ES-I3 (cell line): ENCODE measurements around the gene SLC39A6.
"Not testable (repeated sequence)": the region's sequence is repeated elsewhere in the genome, so short reads cannot be mapped to it uniquely, and the experiment has no call there.

Experiments
- H3K36me3 ChIP-seq: 2 replicates; pipeline ENCODE4 v1.6.1; 2013; ENCODE audit warnings: mild to moderate bottlenecking, low read length, control low read depth, moderate library complexity; ENCODE audit not compliant: insufficient read depth
- H3K4me1 ChIP-seq: 2 replicates; pipeline ENCODE4 v1.6.1; 2013; ENCODE audit warnings: mild to moderate bottlenecking, control low read depth, low read length; ENCODE audit not compliant: insufficient read depth
- H3K9ac ChIP-seq: 2 replicates; pipeline ENCODE4 v1.6.1; 2013; ENCODE audit warnings: low read depth, mild to moderate bottlenecking, low read length, moderate library complexity
- H3K9me3 ChIP-seq: 2 replicates; pipeline ENCODE4 v1.6.1; 2013; ENCODE audit warnings: mild to moderate bottlenecking, low read length, moderate library complexity; ENCODE audit not compliant: control insufficient read depth, insufficient read depth

The SLC39A6 gene, protein sequence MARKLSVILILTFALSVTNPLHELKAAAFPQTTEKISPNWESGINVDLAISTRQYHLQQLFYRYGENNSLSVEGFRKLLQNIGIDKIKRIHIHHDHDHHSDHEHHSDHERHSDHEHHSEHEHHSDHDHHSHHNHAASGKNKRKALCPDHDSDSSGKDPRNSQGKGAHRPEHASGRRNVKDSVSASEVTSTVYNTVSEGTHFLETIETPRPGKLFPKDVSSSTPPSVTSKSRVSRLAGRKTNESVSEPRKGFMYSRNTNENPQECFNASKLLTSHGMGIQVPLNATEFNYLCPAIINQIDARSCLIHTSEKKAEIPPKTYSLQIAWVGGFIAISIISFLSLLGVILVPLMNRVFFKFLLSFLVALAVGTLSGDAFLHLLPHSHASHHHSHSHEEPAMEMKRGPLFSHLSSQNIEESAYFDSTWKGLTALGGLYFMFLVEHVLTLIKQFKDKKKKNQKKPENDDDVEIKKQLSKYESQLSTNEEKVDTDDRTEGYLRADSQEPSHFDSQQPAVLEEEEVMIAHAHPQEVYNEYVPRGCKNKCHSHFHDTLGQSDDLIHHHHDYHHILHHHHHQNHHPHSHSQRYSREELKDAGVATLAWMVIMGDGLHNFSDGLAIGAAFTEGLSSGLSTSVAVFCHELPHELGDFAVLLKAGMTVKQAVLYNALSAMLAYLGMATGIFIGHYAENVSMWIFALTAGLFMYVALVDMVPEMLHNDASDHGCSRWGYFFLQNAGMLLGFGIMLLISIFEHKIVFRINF

DNA sequence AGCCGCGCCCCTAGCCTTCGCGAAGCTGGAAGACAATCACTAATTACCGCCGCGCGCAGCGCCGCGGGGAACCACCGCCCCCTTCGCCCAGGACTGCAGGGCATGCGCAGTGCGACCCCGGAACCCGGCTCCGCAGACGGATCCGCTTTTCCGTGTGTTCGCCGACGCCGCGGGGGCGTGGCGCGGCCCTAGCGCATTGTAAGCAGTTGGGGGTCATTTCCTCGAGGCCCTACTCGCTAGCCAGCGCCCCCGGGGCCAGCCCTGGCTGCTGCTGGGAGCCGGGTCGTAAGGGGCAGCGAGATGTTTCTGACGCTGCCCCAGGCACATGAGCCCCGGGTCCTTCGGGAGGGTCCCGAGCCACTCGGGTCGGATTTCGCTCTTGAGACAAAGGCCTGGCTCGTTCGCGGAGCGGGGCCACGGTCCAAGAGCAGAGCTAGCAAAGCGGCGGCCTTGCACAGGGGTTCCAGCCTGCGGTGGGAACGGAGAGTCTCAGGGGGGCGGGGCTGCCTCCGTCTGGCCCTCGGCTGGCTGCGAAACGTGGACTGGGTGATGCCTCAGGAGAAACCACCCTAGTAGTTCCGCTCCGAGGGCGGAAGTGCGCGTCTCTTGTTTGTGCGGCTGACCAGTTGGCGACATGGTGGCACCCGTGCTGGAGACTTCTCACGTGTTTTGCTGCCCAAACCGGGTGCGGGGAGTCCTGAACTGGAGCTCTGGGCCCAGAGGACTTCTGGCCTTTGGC, at the start of gene SLC39A6, which contains the start of gene ELP2:
Gene SLC39A6, minus strand, starts transcription at position 41 of the 739 bp plus-strand sequence. CDS start 2,333 bp downstream, outside the sequence.
Gene ELP2, plus strand, starts transcription at position 600 of the 739 bp plus-strand sequence. Its CDS starts 35 bp downstream, at position 635.
- Histone ChIP-seq H3K9me3 (no peaks in the 10 kb centered on the region), H3K36me3 (peaks cover 3% of the 10 kb centered on the region; the same call in 1 of the 2 replicates), H3K4me1 (no peaks in the 10 kb centered on the region), H3K9ac (peak within 1 kb of the TSS; percentile 85)

DNA sequence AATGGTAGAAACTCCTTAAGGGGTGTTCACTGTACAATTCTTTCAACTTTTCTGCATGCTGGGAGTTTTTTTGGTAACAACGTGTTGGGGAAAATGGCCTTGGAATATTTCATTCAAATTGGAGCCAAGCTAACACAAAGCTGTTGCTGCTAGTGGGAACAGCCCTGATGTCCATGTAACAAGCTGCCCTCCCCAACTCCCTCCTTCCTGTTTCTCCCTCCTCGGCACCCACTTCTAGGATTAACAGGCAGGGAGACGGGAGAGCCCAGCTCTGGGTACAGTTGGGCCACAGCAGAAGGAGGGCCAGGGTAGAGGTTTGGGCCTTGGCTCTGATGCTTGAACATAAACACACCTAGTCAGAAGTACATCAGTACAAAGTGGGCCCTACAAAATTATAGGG, 48.8 kb upstream of the SLC39A6 start:
- Histone ChIP-seq H3K36me3 (peaks cover 5% of the 10 kb centered on the region; the same call in 1 of the 2 replicates), H3K9ac (no peak overlapping the region), H3K4me1 (no peaks in the 10 kb centered on the region), H3K9me3 (no peaks in the 10 kb centered on the region)

DNA sequence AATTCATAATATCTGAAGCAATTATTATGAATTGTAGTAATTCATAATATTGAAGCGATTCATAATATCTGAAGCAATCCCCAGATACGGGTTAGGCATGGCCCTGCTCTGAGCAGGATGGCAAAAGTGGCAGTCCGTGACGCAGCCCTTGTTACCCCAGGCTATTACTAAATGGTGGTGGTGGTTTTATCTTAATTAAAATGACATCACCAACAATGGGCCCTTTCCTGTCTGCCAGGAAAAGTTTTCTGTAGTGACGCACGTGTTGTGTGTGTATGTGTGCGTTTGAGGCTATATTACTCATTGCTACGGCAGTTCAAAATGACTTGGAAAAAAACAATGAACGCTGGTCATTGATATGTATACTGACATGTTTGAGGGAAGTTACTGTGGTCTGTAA, 47.6 kb upstream of the SLC39A6 start:
- Histone ChIP-seq H3K4me1 (no peaks in the 10 kb centered on the region), H3K36me3 (peaks cover 5% of the 10 kb centered on the region; the same call in 1 of the 2 replicates), H3K9ac (no peak overlapping the region), H3K9me3 (no peaks in the 10 kb centered on the region)

DNA sequence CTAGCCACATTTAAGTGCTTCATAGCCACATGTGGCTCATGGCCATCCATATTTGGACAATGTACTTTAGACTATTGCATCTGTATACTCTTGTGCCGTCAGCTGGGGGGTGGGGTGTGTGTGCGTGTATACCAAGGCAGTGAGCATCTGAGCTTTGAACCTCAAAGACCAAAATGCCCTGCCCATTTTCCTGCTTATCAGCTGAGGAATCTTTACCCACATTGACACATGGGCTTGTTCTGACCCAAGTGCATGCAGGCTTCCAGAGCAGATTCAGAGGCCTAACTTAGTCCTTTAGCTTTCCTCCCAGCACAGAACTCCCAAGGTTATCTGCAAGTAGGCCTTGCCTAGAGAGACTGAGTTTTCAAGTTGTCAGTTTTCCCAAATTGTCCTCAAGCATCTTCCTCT, 47.0 kb upstream of the SLC39A6 start:
- Histone ChIP-seq H3K9ac (no peak overlapping the region), H3K4me1 (no peaks in the 10 kb centered on the region), H3K9me3 (no peaks in the 10 kb centered on the region), H3K36me3 (peaks cover 5% of the 10 kb centered on the region; the same call in 1 of the 2 replicates)

DNA sequence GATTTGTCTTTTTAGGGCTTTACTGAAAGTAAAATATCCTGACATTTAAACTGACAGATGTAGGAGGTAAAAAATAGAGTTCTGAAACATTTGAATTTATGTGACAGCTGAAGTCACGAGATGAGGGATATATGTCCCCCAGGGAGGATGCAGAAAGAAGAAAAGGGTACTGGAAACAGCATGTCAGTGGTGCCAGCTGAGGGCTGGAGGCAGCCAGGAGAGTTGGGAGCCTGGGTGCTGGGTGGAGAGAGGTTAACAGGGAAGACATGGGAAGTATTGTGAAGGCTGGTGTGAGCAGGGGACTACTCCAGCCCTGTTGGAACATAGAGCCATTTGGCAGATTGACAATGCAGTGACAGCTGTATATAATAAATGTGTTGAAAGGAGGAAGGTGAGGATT, 46.3 kb upstream of the SLC39A6 start:
- no peaks in the 10 kb centered on the region for H3K9me3 ChIP-seq
- H3K9ac ChIP-seq = no peak overlapping the region
- H3K36me3 ChIP-seq = peaks cover 9% of the 10 kb centered on the region
- no peaks in the 10 kb centered on the region for H3K4me1 ChIP-seq

DNA sequence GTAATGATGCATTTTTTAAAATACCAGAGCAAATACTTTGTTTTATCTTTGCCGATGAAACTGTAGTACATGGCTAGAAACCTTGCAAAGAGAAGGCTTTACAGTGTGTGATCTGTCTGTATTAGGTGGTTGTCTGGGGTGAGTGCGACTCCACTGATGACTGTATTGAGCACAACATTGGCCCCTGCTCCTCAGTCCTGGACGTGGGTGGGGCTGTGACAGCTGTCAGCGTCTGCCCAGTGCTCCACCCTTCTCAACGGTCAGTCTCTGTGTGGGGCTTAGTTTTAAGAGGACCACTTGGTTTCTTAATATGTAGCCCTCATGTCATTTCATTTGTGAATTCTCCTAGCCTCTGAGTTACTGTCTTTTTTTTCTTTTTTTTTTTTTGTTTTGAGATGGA, 40.8 kb upstream of the SLC39A6 start:
- H3K4me1 ChIP-seq = no peaks in the 10 kb centered on the region
- H3K36me3 ChIP-seq = peaks cover 14% of the 10 kb centered on the region
- no peaks in the 10 kb centered on the region for H3K9me3 ChIP-seq
- no peak overlapping the region for H3K9ac ChIP-seq

DNA sequence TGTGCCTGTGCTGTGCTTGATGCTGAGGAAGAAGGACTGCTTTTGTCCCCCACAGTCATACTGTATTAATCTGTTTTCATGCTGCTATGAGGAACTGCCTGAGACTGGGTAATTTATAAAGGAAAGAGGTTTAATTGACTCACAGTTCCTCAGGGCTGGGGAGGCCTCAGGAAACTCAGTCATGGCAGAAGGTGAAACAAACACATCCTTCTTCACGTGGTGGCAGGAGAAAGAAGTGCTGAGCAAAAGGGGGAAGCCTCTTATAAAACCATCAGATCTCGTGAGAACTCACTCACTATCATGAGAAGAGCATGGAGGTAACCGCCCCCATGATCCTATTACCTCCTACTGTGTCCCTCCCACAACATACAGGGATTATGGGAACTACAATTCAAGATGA, 39.2 kb upstream of the SLC39A6 start:
- H3K9ac ChIP-seq, H3K4me1 ChIP-seq, H3K9me3 ChIP-seq: not testable (repeated sequence)
- peaks cover 14% of the 10 kb centered on the region for H3K36me3 ChIP-seq

DNA sequence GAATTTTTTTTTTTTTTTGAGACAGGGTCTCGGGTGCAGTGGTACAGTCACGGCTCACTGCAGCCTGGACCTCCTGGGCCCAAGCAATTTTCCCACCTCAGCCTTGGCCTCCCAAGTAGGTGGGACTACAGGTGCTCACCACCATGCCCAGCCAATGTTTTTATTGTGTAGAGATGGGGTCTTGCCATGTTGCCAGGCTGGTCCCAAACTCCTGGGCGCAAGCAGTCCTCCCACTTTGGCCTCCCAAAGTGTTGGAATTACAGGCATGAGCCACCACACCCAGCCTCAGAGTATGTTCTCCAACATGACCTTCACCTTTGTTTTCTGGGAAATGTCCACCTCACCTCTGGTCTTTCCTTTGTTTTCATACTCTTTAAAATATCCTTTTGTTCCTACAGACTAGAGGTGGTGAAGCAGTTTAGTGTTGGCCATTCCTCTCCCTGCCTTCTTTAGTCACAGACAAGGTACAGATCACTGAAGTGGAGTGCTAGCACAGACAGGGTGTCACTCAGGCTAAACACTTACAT, 38.6 kb upstream of the SLC39A6 start:
- H3K4me1 ChIP-seq = no peaks in the 10 kb centered on the region
- no peak overlapping the region for H3K9ac ChIP-seq
- no peaks in the 10 kb centered on the region for H3K9me3 ChIP-seq
- peaks cover 14% of the 10 kb centered on the region for H3K36me3 ChIP-seq

DNA sequence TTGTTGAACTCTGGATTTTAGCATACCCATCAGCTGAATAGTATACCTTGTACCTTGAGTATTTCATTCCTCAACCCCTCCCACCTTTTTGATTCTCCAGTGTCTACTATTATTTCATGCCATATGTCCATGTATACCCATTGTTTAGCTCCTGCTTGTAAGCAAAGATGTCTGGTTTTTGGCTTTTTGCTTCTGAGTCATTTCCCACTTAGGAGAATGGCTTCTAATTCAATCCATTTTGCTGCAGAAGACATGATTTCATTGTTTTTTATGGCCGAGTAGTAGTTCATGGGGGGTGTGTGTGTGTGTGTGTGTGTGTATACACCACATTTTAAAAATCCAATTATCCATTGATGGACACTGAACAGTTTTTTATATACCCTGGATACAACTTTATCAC, 33.8 kb upstream of the SLC39A6 start:
- Histone ChIP-seq H3K4me1 (no peaks in the 10 kb centered on the region), H3K9me3 (no peaks in the 10 kb centered on the region), H3K9ac (no peak overlapping the region), H3K36me3 (peaks cover 22% of the 10 kb centered on the region)

DNA sequence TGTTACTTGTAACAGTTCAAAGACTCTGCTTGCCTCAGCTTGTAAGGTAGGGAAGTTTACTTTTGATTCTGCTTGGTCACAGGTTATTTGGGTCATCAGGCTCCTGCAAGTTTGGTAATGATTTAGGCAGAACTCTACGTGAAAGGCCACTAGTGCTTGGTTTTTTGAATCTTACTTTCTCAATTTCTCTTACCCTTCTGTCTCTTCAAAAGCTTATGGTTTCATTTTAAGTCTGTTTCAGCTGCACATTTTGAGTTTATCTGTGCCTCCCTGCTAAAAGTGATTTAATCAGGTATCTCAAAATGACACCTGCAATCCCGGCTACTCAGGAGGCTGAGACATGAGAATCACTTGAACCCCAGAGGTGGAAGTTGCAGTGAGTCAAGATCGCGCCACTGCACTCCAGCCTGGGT, 31.8 kb upstream of the SLC39A6 start:
- Histone ChIP-seq H3K9ac (no peak overlapping the region), H3K36me3 (peaks cover 20% of the 10 kb centered on the region), H3K4me1 (no peaks in the 10 kb centered on the region), H3K9me3 (no peaks in the 10 kb centered on the region)

DNA sequence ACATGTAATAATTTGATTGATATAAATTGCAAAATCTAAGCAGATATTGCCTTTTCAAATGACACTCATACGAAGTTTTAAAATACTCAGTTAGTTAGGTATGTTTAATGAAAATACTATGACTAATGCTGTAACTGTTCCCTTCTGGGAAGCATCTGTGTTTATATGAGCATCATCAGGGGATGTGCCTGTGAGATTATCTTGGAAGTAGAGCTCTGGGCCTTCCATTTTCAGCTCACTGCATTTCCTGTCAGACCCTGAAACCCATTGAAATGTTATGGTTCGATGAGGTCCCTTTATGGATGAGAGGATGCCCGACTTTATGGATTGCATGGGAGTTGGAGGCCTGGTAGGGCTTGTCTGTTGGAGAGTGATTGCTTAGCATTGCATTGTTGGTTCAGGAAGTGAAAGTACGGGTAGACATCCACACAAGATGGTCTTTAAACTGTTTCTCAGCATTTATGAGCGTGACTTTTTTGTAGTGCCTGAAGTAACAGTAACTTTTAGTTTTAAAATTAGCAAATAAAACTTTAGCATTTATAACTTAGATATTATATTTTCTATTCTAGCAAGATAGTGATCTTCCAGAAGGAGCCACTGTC, 29.2 kb upstream of the SLC39A6 start:
- Histone ChIP-seq H3K9ac (no peak overlapping the region), H3K36me3 (peaks cover 27% of the 10 kb centered on the region), H3K9me3 (no peaks in the 10 kb centered on the region), H3K4me1 (no peaks in the 10 kb centered on the region)

DNA sequence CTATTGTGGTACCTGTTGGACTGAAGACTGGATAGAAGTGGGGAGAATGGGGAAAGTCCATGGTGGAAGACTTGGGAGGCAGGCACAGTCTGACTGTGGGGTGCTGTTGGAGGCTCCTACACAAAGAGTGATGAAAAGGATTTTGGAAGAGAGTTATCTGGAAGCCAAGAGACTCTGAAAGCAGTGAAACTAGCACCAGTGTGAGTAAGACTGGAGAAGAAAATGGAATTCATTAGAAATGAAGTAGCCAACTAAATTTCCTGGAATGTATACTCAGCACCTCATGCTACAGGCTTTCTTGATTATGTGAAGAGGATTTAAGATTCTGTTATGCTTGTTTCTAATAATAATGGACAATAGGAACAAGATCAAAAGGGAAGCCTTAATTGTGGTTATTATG, 28.3 kb upstream of the SLC39A6 start:
- H3K36me3 ChIP-seq = peaks cover 32% of the 10 kb centered on the region
- H3K9ac ChIP-seq = no peak overlapping the region
- H3K4me1 ChIP-seq = no peaks in the 10 kb centered on the region
- H3K9me3 ChIP-seq = no peaks in the 10 kb centered on the region

DNA sequence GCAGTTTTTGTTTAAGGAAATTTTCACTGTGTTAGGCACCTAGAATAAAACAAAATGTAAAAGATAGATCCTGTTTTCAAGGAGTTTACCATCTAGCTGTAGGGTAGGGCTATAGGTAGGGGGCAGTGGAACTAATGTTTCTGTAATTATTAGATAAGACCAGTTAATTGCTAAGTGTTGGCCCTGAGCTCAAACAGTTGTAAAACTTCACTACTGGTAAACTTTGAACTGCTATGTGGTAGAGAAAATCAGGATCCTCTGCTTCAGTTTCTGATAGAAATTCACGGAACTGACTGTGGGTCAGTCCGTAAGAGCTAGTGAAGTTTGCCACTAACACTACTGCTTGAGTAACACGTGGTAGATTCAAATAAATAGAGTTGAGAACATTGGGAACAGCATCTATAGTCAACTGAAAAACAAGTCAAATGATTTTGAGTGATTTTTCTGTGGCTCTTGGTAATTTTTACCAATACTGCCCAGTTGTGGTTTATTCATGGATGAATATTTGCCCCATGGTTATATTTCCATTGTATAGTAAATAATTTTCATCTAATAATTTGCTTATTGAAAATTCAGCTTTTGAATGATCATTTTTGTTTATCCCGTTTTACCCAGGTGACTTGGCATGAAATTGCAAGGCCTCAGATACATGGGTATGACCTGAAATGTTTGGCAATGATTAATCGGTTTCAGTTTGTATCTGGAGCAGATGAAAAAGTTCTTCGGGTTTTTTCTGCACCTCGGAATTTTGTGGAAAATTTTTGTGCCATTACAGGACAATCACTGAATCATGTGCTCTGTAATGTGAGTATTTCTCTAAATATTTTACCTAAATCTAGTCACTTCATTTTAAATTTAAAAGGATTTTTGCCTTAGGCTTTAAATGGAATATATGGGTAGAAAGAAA, 27.0 kb upstream of the SLC39A6 start:
- Histone ChIP-seq H3K9ac (no peak overlapping the region), H3K4me1 (no peaks in the 10 kb centered on the region), H3K36me3 (peaks cover 32% of the 10 kb centered on the region), H3K9me3 (no peaks in the 10 kb centered on the region)
